ENCODE data around the gene ATG9A. TPM values are rescaled to one million over a fixed set of nuclear protein-coding genes. Genes with fewer than 3 reads are reported as not detected.
A peak's percentile ranks its signal among the peaks of the same experiment; 100 is the strongest.
"Not testable (repeated sequence)": the region's sequence is repeated elsewhere in the genome, so short reads cannot be mapped to it uniquely, and the experiment has no call there.

Gene ATG9A
- total RNA-seq, 1 donor from 2014 or later = 81.8 TPM

DNA sequence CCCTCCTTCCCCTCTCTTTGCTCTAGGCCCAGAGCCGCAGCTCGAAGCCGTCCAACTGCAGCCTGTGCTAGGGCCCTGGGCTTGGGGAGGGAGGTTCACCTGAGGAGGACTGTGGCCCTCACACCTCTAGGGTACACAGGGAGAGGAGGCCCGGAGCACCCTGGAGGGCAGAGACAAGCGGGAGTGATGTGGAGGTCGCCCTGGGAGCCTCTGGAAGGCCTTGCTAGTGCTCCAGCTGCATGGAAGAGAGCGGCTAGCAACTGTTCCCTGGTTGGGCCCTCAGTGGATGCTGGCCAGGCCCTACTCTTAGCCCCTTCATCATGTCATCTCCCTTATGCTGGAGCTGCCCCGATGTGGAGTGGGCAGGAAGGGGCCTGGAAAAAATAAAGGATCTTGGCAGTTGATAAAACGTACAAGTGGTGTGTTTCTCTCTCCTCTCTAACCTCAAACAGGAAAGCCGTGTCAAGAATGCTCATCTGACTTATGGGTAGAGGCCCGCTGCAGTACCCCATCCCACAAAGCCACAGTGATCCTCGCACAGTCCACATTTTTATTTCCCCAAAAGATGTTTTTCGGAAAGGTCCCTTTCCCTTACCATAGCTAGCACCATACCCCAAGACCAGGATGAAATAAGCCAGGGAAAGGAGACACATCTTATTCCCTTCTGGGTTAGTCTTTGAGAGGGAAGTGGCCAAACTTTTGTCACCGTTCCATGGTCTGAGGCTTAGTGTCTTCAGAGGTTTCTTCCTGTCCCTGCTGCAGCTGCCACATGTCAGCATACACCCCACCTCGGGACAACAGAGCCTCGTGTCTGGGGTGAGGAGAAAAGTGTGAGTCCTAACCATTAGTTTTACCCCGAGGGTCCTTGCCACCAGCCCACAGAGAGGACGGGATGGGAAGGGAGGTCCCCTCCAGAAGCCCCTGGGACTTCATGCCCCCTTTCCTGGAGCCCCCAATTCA lies 19.9 kb downstream of the ATG9A start:
- intact Hi-C loops (cut with micrococcal nuclease) = no loop called here
- ATAC-seq (no peak), DNase-seq (no peak)

DNA sequence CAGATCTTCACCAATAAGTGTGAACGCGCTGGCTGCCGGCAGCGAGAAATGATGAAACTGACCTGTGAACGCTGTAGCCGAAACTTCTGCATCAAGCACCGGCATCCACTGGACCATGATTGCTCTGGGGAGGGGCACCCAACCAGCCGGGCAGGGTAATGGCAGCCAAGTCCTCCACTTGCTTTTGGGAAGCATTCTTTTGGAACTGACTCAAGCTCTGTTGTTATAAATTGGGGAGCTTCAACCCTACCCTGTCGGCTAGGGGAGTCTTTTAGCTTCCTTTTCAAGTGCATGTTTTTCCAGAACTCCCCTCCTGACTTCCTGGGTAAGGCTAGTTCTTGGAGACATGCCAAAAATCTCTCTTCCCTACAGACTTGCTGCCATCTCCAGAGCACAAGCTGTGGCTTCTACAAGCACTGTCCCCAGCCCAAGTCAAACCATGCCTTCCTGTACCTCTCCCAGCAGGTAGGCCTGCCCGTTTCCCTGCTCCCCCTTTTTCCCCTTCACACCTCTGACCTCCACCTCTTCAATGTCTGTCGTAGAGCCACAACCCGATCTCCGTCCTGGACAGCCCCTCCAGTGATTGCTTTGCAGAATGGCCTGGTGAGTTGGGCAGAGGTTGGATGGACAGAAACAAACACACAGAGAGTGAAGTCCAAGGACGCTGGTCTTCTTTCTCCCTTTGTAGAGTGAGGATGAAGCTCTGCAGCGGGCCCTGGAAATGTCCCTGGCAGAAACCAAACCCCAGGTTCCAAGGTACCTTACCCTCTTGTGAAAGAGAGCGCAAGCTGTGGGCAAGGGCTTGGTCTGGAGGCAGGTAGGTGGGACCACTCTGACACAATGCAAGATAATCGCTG lies 21.3 kb downstream of the ATG9A start:
- ATAC-seq (no peak), DNase-seq (no peak)
- intact Hi-C loops (cut with micrococcal nuclease) = no loop called here

DNA sequence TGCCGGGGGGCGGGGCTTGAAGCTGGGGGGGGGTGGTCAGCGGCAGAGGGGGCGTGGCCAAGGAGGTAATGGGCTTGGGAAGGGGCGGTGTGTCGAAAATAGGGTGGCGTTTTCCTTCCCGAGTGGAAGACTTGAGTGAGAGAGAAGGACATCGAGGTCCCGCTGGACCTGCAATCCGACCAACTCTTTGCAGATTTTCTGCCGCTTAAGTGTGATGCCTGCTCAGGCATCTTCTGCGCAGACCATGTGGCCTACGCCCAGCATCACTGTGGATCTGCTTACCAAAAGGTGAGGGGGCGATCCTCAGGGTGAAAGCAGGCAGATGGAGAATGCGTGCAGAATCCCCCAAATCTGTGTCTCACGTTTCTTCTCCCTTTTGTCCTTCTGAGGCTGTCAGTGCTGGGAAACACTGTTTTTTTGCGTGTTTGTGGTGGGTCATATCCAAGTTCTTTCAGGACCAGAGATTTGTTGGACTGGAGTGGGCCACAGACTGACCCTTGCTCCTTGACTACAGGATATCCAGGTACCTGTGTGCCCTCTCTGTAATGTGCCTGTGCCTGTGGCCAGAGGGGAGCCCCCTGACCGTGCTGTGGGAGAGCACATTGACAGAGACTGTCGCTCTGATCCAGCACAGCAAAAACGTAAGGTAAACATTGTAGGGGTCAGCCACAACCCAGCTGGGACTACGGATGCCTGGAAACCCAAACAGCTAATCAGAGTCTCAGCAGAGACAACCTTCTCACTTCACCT lies 22.1 kb downstream of the ATG9A start:
- no peak for ATAC-seq
- DNase-seq = no peak
- intact Hi-C loops (cut with micrococcal nuclease) = no loop called here

DNA sequence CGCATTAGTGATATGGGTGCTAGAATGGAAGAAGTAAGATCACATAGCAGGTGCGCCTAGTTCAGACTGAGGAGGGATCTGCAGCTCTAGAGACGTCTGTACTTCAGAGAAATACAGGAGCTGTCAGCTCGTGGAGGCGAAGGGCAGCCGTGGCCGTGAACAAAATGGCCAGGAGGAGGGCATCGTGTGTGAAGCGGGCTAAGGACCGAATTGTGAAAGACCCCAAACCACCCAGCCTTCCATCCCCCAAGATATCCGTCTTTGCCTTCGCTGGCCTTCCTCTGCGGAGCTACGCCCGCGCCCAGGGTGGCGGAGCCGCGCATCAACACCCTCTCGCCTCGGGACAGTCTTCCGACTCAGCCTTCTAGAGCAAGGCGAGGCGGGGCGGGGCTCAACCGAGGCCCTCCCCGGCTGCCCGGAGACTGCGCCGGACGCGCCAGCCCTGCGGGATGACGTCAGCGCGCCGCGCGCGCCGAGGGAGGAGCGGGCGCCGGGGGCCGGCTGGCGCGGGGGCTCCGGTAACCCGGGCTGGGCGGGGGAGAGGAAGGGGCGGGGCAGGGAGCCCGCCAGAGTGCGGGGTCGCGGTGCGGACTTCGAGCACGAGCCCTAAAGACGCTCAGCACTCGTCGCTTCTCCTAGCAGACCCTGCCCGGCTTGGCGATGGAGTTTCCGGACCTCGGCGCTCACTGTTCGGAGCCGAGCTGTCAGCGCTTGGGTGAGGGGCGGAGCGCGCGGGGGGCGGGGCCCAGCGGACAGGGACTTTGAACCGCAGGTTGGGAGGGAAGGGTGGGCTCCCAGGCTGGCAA lies 22.9 kb downstream of the ATG9A start, which contains the start of gene ZFAND2B:
Gene ZFAND2B, plus strand, starts transcription at position 455 of the 806 bp plus-strand sequence. Its CDS starts 206 bp downstream, at position 661.
- DNase-seq = peak; percentile 98
- peak; percentile 97 for ATAC-seq
- intact Hi-C loops (cut with micrococcal nuclease) = no loop called here

DNA sequence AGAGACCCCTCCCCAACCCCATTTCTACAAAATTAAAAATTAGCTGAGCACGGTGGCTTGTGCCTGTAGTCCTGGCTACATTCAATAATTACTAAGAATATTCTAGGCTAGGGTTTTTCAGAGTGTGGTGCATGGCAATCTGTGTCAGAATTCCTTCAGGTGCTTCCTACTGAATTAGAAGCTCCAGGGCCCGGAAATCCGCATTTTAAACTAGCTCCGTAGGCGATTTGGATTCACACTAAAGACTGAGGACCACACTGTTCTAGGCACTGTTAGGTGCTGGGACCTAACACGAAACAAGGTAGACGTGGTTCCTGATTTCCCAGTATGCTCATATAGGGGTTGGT lies 23.5 kb downstream of the ATG9A start:
- no peak for ATAC-seq
- intact Hi-C loops (cut with micrococcal nuclease) = no loop called here
- no peak for DNase-seq

DNA sequence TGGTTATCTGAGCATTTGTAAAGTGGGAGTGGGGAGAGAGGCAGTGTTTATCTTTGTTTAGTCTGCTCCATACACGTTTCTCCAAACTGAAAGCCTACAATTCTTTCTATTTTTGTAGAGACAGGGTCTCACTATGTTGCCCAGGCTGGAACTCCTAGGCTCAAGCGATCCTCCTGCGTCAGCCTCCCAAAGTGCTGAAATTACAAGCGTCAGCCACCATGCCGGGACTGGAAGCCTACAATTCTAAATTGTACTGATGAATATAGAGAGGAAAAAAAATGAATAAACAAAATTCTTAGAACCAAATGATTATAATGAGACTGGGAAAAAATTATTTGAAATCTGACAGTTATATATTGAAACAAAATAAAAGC lies 24.3 kb downstream of the ATG9A start:
- no peak for DNase-seq
- no peak for ATAC-seq
- intact Hi-C loops (cut with micrococcal nuclease) = no loop called here

DNA sequence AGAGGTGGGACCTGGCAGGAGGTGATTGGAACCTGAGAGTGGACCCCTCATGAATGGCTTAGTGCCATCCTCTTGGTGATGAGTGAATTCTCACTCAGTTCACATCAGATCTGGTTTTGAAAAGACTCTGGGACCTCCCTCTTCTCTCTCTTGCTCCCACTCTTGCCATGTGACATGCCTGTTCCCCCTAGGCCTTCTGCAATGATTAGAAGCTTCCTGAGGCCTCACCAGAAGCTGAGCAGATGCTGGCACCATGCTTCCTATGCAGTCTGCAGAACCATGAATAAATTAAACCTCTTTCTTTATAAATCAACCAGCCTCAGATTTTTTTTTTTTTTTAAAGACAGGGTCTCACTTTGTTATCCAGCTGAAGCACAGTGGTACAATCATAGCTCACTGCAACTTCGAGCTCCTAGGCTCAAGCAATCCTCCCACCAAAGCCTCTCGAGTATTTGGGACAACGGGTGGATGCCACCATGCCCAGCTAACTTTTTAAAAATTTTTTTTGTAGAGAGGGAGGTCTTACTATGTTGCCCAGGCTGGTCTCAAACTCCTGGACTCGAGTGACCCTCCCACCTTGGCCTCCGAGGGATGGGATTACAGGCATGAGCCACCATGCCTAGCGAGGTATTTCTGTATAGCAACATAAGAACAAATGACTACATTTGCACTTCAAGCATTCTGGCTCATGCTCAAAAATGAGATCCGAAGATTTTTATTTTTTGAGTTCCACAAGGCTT lies 24.8 kb downstream of the ATG9A start:
- no peak for ATAC-seq
- intact Hi-C loops (cut with micrococcal nuclease) = no loop called here
- DNase-seq = no peak

DNA sequence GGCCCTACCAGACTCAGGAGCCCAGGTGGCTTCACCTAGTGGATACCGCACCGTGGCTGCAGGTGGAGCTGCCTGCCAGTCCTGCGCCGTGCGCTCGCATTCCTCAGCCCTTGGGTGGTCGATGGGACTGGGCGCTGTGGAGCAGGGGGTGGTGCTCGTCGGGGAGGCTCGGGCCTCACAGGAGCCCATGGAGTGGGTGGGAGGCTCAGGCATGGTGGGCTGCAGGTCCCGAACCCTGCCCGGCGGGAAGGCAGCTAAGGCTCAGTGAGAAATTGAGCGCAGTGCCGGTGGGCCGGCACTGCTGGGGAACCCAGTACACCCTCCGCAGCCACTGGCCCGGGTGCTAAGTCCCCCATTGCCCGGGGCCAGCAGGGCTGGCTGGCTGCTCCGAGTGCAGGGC lies 28.1 kb downstream of the ATG9A start:
- DNase-seq; intact Hi-C loops (cut with micrococcal nuclease); ATAC-seq: not testable (repeated sequence)

DNA sequence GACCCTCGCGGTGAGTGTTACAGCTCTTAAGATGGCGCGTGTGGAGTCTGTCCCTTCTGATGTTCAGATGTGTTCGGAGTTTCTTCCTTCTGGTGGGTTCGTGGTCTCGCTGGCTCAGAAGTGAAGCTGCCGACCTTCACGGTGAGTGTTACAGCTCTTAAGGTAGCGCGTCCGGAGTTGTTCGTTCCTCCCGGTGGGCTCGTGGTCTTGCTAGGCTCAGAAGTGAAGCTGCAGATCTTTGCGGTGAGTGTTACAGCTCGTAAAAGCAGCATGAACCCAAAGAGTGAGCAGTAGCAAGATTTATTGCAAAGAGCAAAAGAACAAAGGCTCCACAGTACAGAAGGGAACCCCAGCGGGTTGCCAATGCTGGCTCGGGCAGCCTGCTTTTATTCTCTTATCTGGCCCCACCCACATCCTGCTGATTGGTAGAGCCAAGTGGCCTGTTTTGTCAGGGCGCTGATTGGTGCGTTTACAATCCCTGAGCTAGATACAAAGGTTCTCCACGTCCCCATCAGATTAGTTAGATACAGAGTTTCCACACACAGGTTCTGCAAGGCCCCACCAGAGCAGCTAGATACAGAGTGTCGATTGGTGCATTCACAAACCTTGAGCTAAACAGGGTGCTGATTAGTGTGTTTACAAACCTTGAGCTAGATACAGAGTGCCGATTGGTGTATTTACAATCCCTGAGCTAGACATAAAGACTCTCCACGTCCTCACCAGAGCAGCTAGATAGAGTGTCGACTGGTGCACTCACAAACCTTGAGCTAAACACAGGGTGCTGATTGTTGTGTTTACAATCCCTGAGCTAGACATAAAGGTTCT lies 28.7 kb downstream of the ATG9A start:
- intact Hi-C loops (cut with micrococcal nuclease); ATAC-seq; DNase-seq: not testable (repeated sequence)

DNA sequence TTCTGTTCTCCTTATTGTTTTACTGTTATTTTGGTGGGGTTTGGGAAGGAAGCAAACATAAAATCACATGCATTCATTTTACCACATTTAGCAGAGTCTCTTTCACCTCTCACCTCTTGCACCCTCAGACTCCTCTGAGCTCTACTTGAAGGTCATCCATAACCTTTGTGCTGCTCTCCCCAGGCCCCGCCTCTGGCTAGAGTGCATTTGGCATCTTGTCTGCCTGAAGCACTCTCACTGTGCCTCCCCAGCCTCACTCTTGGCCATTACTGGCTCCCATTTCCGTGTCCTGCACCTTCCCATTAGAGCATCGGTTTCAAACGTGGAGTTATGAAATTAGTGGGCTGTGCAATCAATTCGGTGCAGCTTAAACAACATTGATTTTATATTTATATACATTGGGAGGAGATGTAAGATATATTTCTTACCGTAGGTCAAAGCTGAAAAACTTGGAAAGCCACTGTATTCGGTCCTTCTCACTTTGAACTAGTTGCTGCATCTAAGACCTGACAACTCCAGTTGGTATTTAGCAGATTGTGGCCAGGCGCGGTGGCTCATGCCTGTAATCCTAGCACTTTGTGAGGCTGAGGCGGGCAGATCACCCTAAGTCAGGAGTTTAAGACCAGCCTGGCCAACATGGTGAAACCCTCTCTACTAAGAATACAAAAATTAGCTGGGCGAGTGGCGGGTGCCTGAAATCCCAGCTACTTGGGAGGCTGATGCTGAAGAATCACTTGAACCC lies 29.8 kb downstream of the ATG9A start:
- DNase-seq = no peak
- intact Hi-C loops (cut with micrococcal nuclease) = no loop called here
- no peak for ATAC-seq

DNA sequence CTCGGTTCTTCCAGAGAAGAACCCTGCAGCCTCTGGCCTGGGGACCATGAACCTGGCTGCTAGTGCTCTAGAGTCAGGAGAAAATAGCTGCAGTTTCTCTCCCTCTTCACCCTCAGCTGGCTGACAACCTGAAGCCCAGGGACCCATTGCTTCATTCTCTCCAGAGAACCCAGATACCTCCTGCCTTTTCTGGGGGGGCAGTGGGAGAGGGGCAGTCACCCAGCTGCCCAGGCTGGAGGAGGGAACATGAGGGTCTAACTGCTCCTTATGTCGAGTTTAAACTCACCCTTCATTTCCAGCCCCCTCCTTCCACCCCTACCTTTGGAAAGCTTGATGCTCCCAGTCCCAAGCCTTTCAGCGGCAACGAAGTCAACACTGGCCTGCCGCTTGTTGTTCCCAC lies 30.5 kb downstream of the ATG9A start:
- intact Hi-C loops (cut with micrococcal nuclease) = no loop called here
- ATAC-seq (no peak), DNase-seq (no peak)

DNA sequence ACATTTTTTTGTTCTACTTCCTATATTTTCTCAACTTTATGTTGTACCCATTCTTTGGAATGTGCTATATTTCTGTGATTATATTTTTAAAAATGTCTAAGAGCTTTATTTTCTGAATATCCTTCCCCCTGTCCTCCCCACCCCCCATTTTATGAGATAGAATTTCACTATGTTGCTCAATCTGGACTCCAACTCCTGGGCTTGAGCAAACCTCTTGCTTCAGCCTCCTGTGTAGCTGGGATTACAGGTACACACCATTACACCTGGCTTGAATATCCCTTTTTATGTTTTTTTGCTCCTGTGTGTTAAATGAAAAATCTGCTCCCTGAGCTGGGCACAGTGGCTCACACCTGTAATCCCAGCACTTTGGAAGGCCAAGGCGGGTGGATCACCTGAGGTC lies 32.0 kb downstream of the ATG9A start:
- DNase-seq (no peak), ATAC-seq (no peak)
- intact Hi-C loops (cut with micrococcal nuclease) = no loop called here

DNA sequence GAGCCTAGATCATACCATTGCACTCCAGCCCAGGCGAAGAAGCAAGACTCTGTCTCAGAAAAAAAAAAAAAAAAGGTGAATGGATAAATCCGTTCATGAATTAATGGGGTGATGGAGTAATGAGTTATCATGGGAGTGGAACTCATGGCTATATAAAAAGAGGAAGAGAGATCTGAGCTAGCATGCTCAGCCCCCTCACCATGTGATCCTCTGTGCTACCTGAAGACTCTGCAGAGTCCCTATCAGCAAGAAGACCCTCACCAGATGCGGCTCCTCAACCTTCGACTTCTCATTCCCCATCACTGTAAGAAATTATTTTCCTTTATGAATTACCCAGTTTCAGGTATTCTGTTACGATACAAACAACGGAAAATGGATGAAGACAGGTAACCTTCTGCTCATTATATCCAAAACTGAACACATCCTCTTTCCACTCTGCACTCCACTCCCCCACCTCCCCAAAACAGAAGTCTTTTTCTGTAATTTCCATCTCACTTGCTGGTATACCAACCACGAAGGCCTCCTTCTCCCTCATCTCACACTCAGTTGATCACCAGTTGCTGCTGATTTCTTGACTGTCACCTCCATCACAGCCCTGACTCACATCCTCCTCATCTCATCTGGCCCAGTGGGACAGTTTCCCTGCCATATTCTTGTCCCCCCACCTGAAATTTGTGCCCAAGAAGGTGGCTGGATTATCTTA lies 42.5 kb downstream of the ATG9A start:
- ATAC-seq = no peak
- intact Hi-C loops (cut with micrococcal nuclease) = no loop called here

DNA sequence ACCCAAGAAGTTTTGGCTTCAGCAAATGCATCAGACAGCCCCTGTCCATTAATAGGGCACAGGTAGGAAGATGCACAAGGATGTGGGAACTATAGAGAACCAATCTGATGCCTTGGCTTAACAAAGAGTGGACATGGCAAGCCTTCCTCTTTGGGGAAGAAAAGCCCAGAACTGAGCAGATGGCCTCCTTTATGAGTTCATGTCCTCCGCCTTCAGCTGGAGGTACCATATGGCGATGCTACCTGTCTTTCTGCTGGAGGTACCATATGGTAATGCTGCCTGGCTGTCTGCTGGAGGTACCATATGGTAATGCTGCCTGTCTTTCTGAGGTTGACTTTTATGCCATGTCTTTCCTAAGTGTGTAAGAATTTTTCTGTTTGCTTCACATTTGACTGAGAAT lies 45.3 kb downstream of the ATG9A start:
- DNase-seq (no peak), ATAC-seq (no peak)
- intact Hi-C loops (cut with micrococcal nuclease) = no loop called here

More for the DNA sequence above, 42.5 kb downstream of the ATG9A start:
- no peak for DNase-seq

DNA sequence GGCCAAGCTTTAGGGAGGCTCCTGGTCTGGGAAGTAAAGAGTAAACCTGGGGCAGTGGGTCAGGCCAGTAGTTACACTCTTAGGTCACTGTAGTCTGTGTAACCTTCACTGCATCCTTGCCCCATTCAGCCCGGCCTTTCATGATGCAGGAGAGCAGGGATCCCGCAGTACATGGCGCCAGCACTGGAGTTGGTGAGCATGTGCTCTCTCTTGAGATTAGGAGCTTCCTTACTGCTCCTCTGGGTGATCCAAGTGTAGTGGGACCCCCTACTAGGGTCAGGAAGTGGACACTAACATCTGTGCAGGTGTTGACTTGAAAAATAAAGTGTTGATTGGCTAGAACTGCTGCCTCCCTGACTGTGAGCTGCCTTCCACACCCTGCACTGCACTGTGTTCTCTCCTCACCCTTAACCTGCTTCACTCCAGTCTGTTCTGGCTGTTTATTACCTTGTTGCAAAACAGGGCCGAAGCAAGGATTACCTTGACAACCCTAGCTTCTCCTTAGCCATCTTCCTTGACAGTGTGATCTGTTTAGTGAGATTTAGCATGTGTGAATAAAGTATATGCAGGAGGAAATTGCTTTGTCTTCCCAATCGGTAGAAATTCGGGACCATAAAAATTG lies 46.2 kb downstream of the ATG9A start:
- intact Hi-C loops (cut with micrococcal nuclease) = no loop called here
- no peak for ATAC-seq

More for the DNA sequence above, 46.2 kb downstream of the ATG9A start:
- DNase-seq = no peak

All from left ventricle myocardium superior (tissue), 1 donor.